HCT116 (cell line): Measurements from ENCODE around the gene LYAR. TPM values are rescaled to one million over a fixed set of nuclear protein-coding genes. Genes with fewer than 3 reads are reported as not detected.
A peak's percentile ranks its signal among the peaks of the same experiment; 100 is the strongest.
"Not testable (repeated sequence)": the region's sequence is repeated elsewhere in the genome, so short reads cannot be mapped to it uniquely, and the experiment has no call there.

Experiments used
- ATAC-seq: fragments of 200-7000 bp; cut with Tn5 transposase; 2 replicates; pipeline ENCODE4 v1.9.1; 2020; ENCODE audit warnings: mild to moderate bottlenecking, moderate library complexity
- BruUV-seq: library from RNA; stranded (reverse); fragments of 400-500 nt; replicated peaks from 2 replicates; lab custom pipeline; 2021; lab: Mats Ljungman, UMichigan
- CTCF ChIA-PET: fragments of 300-600 bp; sonication (Branson Sonifier 250); formaldehyde crosslinking; loops from one replicate; lab custom pipeline; 2021; ENCODE audit warnings: antibody characterized with exemption; lab: Charles Lee
- POLR2A ChIA-PET: fragments of 300-600, 350-600 bp; sonication (Branson Sonifier 250); formaldehyde crosslinking; loops from one replicate; lab custom pipeline; 2021; ENCODE audit warnings: antibody characterized with exemption; lab: Charles Lee
- RAD21 ChIA-PET, 2 experiments: fragments of 300-600 bp; sonication (Branson Sonifier 250); formaldehyde crosslinking; loops; one replicate each; lab custom pipeline; 2023; ENCODE audit warnings: low total read pairs in 2 of 2; ENCODE audit not compliant: uncharacterized antibody in 2 of 2, unreplicated experiment in 2 of 2, low non-redundant PET in 1 of 2; lab: Charles Lee
- DNase-seq: peaks from one replicate; pipeline ENCODE4 v3.0.0-alpha.2; 2010; ENCODE audit warnings: low read depth, low spot score
- H2AFZ ChIP-seq: fragments of 200-600 bp; shearing (Covaris generic), sonication (generic); 2 replicates; pipeline ENCODE4 v1.6.1; 2017; ENCODE audit warnings: low read depth, mixed run types, mixed read lengths, antibody characterized with exemption, low read length; ENCODE audit not compliant: poor library complexity, severe bottlenecking
- H3K27ac ChIP-seq: 2 replicates; pipeline ENCODE4 v1.5.1; 2012; ENCODE audit warnings: low read depth, low read length
- H3K27me3 ChIP-seq: fragments of 200-600 bp; sonication (generic); 2 replicates; pipeline ENCODE4 v1.6.1; 2016; ENCODE audit warnings: mixed run types, low read length, mixed read lengths; ENCODE audit not compliant: insufficient read depth
- H3K36me3 ChIP-seq, 2 experiments: fragments of 200-500 bp in 1 of 2; fragments of 200-600 bp in 1 of 2; sonication (Bioruptor generic) in 1 of 2; sonication (generic) in 1 of 2; 2 replicates each; pipeline versions ENCODE4 v1.5.1 to v1.6.1; 2014 to 2016; ENCODE audit warnings: low read length in 2 of 2, inconsistent platforms in 1 of 2, mixed read lengths in 1 of 2, mixed run types in 1 of 2; ENCODE audit not compliant: insufficient read depth in 2 of 2, control insufficient read depth in 1 of 2
- H3K4me1 ChIP-seq, 2 experiments: fragments of 200-600 bp in 1 of 2; sonication (generic) in 1 of 2; 2 replicates each; pipeline versions ENCODE4 v1.5.1 to v1.6.1; 2012 to 2017; ENCODE audit warnings: low read length in 2 of 2, inconsistent platforms in 1 of 2, mild to moderate bottlenecking in 1 of 2, mixed read lengths in 1 of 2, mixed run types in 1 of 2, moderate library complexity in 1 of 2; ENCODE audit not compliant: insufficient read depth in 2 of 2, control insufficient read depth in 1 of 2
- H3K4me2 ChIP-seq: fragments of 200-600 bp; sonication (generic); 2 replicates; pipeline ENCODE4 v1.6.1; 2017; ENCODE audit warnings: mixed run types, low read length, mixed read lengths
- H3K4me3 ChIP-seq, 2 experiments: fragments of 200-600 bp in 1 of 2; sonication (generic) in 1 of 2; replicated peaks in 1 of 2; 2 replicates each; pipeline ENCODE4 v1.5.1; 2011 to 2016; ENCODE audit warnings: low read length in 2 of 2, control low read depth in 1 of 2, low read depth in 1 of 2, mild to moderate bottlenecking in 1 of 2, mixed read lengths in 1 of 2, mixed run types in 1 of 2
- H3K79me2 ChIP-seq: fragments of 200-600 bp; sonication (generic); 2 replicates; pipeline ENCODE4 v1.6.1; 2017; ENCODE audit warnings: mild to moderate bottlenecking, mixed run types, low read length, moderate library complexity, mixed read lengths; ENCODE audit not compliant: insufficient read depth
- H3K9ac ChIP-seq: fragments of 200-600 bp; sonication (generic); 2 replicates; pipeline ENCODE4 v1.6.1; 2016; ENCODE audit warnings: low read length, mixed read lengths
- H3K9me2 ChIP-seq: fragments of 200-600 bp; sonication (generic), shearing (Covaris generic); 2 replicates; pipeline ENCODE4 v1.6.1; 2017; ENCODE audit warnings: mixed run types, mild to moderate bottlenecking, moderate library complexity; ENCODE audit not compliant: insufficient read depth
- H3K9me3 ChIP-seq, 2 experiments: fragments of 200-500 bp in 1 of 2; fragments of 200-600 bp in 1 of 2; sonication (Bioruptor generic) in 1 of 2; sonication (generic) in 1 of 2; 2 replicates each; pipeline ENCODE4 v1.6.1; 2014 to 2017; ENCODE audit warnings: low read length in 2 of 2, mixed read lengths in 2 of 2, inconsistent platforms in 1 of 2, low read depth in 1 of 2, mild to moderate bottlenecking in 1 of 2, mixed run types in 1 of 2, moderate library complexity in 1 of 2; ENCODE audit not compliant: control insufficient read depth in 1 of 2, insufficient read depth in 1 of 2
- H4K20me1 ChIP-seq: fragments of 200-600 bp; sonication (generic), shearing (Covaris generic); 2 replicates; pipeline ENCODE4 v1.6.1; 2017; ENCODE audit warnings: mixed run types, mild to moderate bottlenecking, moderate library complexity; ENCODE audit not compliant: insufficient read depth
- SP1 ChIP-seq: IDR thresholded peaks from 2 replicates; pipeline ENCODE4 v1.6.1; 2012; ENCODE audit warnings: low read depth
- ZFX ChIP-seq: fragments of 450-650 bp; IDR thresholded peaks from 2 replicates; pipeline ENCODE4 v1.6.1; 2017
- intact Hi-C: fragments of 100-400 bp; cut with micrococcal nuclease; formaldehyde crosslinking; loops from 2 replicates; pipeline ENCODE4 v1.10.0; 2022
- total RNA-seq: library from RNA; stranded (reverse); gene quantifications from one replicate; pipeline ENCODE4 v1.2.1, GENCODE V29; 2021; ENCODE audit not compliant: unreplicated experiment

The LYAR gene
- total RNA-seq, 1 experiment from 2014 or later = 53.0 TPM

DNA sequence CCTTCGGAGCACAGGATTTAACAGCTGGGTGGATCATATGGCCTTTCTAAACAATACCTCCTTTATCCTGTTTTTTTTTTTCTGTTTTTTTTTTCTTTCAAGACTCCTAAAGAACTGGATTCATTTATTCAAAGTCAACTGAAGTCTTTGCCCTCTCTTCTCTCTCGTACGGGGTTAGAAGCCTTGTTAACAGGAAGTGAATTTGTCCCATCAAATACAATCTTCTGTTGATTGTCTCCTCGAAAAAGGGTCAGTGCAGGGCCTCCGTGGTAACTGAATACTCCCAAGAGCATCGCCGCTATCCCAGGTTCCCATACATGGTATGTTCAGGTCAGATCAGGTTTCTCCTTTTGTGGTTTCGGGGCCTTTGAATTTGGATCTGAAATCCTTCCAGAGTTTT lies 40.1 kb downstream of the LYAR start:
- H3K36me3 ChIP-seq = peaks cover 3 to 4% of the 10 kb centered on the region in 2 experiments; a peak in 2 of 4 replicates
- no peak overlapping the region for H3K9ac ChIP-seq
- no peaks in the 10 kb centered on the region for H3K9me2 ChIP-seq
- ChIA-PET POLR2A (no interaction called here), RAD21 (no interaction called here), CTCF (interaction anchor here (2.3 kb wide), 1 partner anchor 10 kb away, joined by 8 read pairs; no protein-coding TSS in a partner anchor)
- H3K27me3 ChIP-seq = no peaks in the 10 kb centered on the region
- no TSS peak for BruUV-seq
- H4K20me1 ChIP-seq = no peaks in the 10 kb centered on the region
- intact Hi-C loops = loop anchor here (10.0 kb wide), 1 partner anchor 1565 kb away; no protein-coding TSS in a partner anchor
- H3K4me3 ChIP-seq = no peak overlapping the region
- H3K9me3 ChIP-seq = no peaks in the 10 kb centered on the region
- DNase-seq (no peak), ATAC-seq (no peak)
- H3K27ac ChIP-seq = no peak overlapping the region
- no peak for TF ChIP-seq SP1
- no peak for TF ChIP-seq ZFX
- TF ChIP-seq, all 23 proteins: peak for 0
- H2AFZ ChIP-seq = no peak overlapping the region
- no peak overlapping the region for H3K4me2 ChIP-seq
- H3K79me2 ChIP-seq = peaks cover 16% of the 10 kb centered on the region
- H3K4me1 ChIP-seq = peaks cover 8 to 20% of the 10 kb centered on the region in 2 experiments

DNA sequence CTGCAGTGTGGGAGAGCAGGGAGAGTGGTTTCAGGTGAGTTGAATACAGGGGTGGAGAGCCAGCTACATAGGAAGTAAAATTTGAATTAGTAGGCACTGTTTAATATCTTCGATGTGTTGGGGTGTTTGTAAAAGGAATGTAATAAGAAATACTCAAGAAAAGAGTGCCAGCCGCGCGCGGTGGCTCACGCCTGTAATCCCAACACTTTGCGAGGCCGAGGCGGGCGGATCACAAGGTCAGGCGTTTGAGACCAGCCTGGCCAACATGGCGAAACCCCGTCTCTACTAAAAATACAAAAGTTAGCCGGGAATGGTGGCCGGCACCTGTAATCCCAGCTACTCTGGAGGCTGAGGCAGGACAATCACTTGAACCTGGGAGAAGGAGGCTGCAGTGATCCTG lies 40.6 kb downstream of the LYAR start:
- POLR2A ChIA-PET, H3K9me3 ChIP-seq, RAD21 ChIA-PET, H2AFZ ChIP-seq, H4K20me1 ChIP-seq, H3K36me3 ChIP-seq, DNase-seq, ATAC-seq, H3K27me3 ChIP-seq, H3K9me2 ChIP-seq, BruUV-seq, intact Hi-C loops: not testable (repeated sequence)
- H3K4me1 ChIP-seq = peaks cover 8 to 20% of the 10 kb centered on the region in 2 experiments
- H3K9ac ChIP-seq = peak overlapping the region; percentile 90
- peak overlapping the region; percentile 85 to 94 for H3K4me3 ChIP-seq
- peak overlapping the region; percentile 88 for H3K4me2 ChIP-seq
- CTCF ChIA-PET = interaction anchor here (2.3 kb wide), 1 partner anchor 11 kb away, joined by 8 read pairs; no protein-coding TSS in a partner anchor
- peaks cover 16% of the 10 kb centered on the region for H3K79me2 ChIP-seq
- H3K27ac ChIP-seq = peak overlapping the region; percentile 85; the same call in 1 of the 2 replicates
